Activated CD8-positive, alpha-beta memory T cell treated with anti-CD3 and anti-CD28 coated beads for 36 hours (primary cell): ENCODE results near the gene ZNF514. TPM values are rescaled to one million over a fixed set of nuclear protein-coding genes. Genes with fewer than 3 reads are reported as not detected.
"Not testable (repeated sequence)": the region's sequence is repeated elsewhere in the genome, so short reads cannot be mapped to it uniquely, and the experiment has no call there.

Source experiments
- CTCF ChIA-PET: fragments of 350-600 bp; sonication (Branson Sonifier 250); formaldehyde crosslinking; loops from one replicate; lab custom pipeline; 2021; ENCODE audit warnings: antibody characterized with exemption; lab: Charles Lee
- POLR2A ChIA-PET: fragments of 350-600 bp; sonication (Branson Sonifier 250); formaldehyde crosslinking; loops from one replicate; lab custom pipeline; 2021; ENCODE audit warnings: antibody characterized with exemption; lab: Charles Lee
- total RNA-seq, 2 experiments: library from RNA; stranded (reverse); gene quantifications; one replicate each; pipeline ENCODE4 v1.2.3, GENCODE V29; 2021

ZNF514 gene
- total RNA-seq, 2 experiments from 2014 or later, result 10.1 to 11.6 TPM

DNA sequence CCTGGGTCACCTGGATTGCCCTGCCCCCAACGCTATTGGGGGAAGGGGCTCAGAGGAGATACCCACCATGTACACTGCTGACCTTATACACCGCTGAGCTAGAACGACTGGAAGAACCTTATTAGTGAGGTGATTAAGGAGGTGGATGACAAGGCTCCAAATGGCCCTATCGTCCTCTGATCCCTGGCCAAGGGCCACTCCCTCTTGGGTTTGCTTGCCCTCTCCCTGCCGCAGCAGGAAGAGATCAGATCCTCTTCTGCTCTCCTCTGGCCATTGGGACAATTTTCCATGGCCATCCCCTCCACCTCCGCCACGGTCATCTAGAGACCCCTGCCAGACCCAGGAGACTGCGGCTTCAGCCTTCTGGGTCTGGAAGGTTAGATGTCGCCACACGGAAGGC is 1.2 kb downstream of the ZNF514 start:
- POLR2A ChIA-PET, result no interaction called here
- CTCF ChIA-PET, result interaction anchor here (1.1 kb wide), 1 partner anchor 43 kb away, joined by 3 read pairs; no protein-coding TSS in a partner anchor

DNA sequence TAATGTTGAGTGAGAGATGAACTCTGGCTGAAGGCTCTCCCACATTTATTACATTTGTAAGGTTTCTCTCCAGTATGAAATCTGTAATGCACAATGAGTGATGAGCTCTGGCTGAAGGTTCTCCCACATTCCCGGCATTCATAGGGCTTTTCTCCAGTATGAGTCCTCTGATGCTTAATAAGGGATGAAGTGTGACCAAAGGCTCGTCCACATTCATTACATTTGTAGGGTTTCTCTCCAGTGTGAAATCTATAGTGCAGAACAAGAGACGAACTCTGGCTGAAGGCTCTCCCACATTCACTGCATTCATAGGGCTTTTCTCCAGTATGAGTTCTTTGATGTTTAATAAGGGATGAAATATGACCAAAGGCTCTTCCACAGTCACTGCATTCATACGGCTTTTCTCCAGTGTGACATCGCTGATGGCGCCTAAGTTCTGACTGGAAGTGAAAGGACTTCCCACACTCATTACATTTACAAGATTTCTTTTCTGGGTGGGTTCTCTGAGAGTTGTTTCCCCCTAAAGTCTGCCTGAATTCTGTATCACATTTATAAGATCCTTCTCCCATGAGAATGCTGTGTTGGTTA is 10.2 kb downstream of the ZNF514 start:
- CTCF ChIA-PET, result no interaction called here
- POLR2A ChIA-PET, result no interaction called here

GRCh38 chr2:95143838-95144237 is 15.8 kb downstream of the ZNF514 start:
- ChIA-PET POLR2A (no interaction called here), CTCF (no interaction called here)

DNA sequence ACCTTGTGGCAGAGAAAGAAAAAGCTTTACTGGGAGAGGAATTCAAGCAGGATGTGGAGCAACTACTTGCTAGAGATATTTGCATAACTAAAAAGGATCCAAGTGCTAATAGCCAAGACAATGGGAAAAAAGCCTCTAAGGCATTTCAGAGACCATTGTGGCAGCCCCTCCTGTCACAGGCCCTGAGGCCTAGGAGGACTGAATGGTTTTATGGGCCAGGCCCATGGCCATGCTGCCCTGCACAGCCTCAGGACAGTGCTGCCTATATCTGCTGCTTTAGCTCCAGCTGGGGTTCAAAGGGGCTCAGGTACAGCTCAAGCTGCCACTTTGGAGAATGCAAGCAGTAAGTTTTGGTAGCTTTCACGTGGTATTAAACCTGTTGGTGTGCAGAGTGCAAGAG is 20.9 kb downstream of the ZNF514 start:
- ChIA-PET POLR2A (no interaction called here), CTCF (no interaction called here)

GRCh38 chr2:95122197-95122551 is 37.5 kb downstream of the ZNF514 start:
- ChIA-PET POLR2A (interaction anchor here (0.7 to 1.9 kb wide), 2 partner anchors 37 to 44 kb away, joined by 4 to 10 read pairs; partner anchors contain the start of genes ZNF2 and ZNF514), CTCF (interaction anchor here (0.9 to 1.7 kb wide), 2 partner anchors 46 to 99 kb away, joined by 3 to 5 read pairs; no protein-coding TSS in a partner anchor)

GRCh38 chr2:95121407-95122196 is 38.0 kb downstream of the ZNF514 start, which contains the start of gene MRPS5:
TSS of gene MRPS5 (minus strand) at chr2:95121808. CDS start at chr2:95121791, 17 bp downstream.
- POLR2A ChIA-PET, result interaction anchor here (0.7 to 1.9 kb wide), 3 partner anchors 38 to 44 kb away, joined by 4 to 10 read pairs (median 4); partner anchors contain the start of genes ZNF2 and ZNF514
- CTCF ChIA-PET, result interaction anchor here (0.6 to 1.7 kb wide), 4 partner anchors 44 to 106 kb away, joined by 3 to 5 read pairs (median 3); no protein-coding TSS in a partner anchor

DNA sequence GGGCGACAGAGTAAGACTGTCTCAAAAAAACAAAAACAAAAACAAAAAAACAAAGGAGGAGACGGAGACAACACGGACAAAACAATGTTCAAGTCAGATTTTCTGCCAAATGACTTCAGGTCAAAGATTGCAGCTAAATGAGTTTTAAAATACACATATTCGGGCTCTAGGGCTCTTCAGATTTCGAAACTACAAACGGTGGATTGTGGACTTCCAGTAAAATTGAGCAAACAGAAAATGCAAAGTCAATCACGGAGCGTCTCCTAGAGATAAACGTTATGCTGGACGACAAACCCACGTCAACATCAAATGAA is 38.6 kb downstream of the ZNF514 start:
- POLR2A ChIA-PET, result interaction anchor here (0.9 to 1.9 kb wide), 2 partner anchors 38 to 44 kb away, joined by 4 to 10 read pairs; partner anchors contain the start of genes ZNF2 and ZNF514
- CTCF ChIA-PET, result interaction anchor here (0.6 to 1.7 kb wide), 4 partner anchors 43 to 106 kb away, joined by 3 to 5 read pairs (median 3); no protein-coding TSS in a partner anchor

- POLR2A ChIA-PET, result no interaction called here
- CTCF ChIA-PET, result interaction anchor here (0.7 to 2.9 kb wide), 10 partner anchors 10 to 93 kb away, joined by 3 to 17 read pairs (median 4); partner anchors contain the start of gene ZNF514
These were observed 44.2 kb downstream of the ZNF514 start for GRCh38 chr2:95115418-95115817.

DNA sequence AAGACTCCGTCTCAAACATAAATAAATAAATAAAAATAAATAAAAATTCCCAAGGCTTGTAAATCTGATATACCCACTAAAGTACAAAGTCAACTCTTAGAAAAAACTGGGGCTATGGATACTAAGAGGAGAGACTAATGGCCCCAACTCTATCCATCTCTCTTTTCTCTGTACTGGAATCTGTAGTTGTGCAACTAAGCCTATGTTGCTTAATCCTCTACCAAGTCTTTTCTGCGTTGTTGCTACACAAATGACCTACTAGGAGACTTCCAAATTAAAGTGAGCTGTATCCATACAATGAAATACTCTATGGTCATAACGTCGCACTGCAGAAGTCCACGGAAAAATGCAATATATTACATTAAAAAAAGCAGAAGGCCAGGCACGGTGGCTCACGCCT is 46.2 kb downstream of the ZNF514 start:
- POLR2A ChIA-PET, result no interaction called here
- CTCF ChIA-PET, result interaction anchor here (0.7 kb wide), 1 partner anchor 253 kb away, joined by 4 read pairs; no protein-coding TSS in a partner anchor

GRCh38 chr2:95110395-95110794 is 49.3 kb downstream of the ZNF514 start:
- CTCF ChIA-PET, result interaction anchor here (1.1 kb wide), 1 partner anchor 88 kb away, joined by 4 read pairs; no protein-coding TSS in a partner anchor
- POLR2A ChIA-PET, result no interaction called here

- ChIA-PET POLR2A (no interaction called here), CTCF (no interaction called here)
These were observed 50.4 kb downstream of the ZNF514 start for GRCh38 chr2:95109260-95109659.

- POLR2A ChIA-PET, result interaction anchor here (0.5 to 1.1 kb wide), 2 partner anchors 28 to 66 kb away, joined by 5 to 7 read pairs; no protein-coding TSS in a partner anchor
- CTCF ChIA-PET, result interaction anchor here (0.8 to 0.9 kb wide), 3 partner anchors 9 to 84 kb away, joined by 3 to 6 read pairs (median 4); no protein-coding TSS in a partner anchor
These were observed 53.6 kb downstream of the ZNF514 start for GRCh38 chr2:95106081-95106480.

DNA sequence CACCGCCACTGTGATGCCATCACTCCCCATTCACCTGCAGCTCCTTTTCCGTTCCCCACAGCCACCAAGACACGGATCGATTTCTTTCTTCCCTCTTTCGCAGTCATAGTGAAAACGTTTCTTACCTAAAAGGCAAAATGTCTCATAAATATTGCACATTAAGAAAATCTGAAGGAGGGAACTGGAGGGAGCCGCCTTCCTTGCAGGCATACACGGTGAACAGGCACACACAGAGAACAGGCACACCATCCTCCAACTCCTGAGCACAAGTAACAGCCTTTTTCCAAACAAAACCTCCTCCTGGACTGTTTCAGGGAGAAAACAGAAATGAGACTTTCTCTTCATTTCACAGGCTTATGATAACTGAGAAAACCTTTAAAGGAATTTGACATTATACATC is 55.0 kb downstream of the ZNF514 start:
- ChIA-PET CTCF (no interaction called here), POLR2A (no interaction called here)

DNA sequence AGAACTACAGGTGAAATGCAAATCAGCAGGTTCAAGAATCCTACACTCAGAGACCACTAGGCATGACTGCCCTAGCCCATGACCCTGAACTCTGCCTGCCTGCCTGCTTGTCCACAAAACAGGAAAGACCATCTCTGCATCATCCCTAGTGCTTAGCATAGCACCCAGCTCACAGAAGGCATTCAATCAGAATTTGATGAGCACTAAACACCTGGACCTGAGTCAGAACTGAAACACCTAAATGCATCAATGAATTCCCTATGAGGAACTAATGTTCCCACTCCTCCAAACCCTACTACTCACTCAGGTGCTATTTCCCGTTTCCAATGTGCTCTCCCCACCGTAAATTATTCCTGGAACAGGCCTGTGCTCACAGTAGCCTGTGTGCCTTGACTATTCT is 59.7 kb downstream of the ZNF514 start:
- ChIA-PET POLR2A (no interaction called here), CTCF (no interaction called here)

GRCh38 chr2:95098273-95098672 is 61.4 kb downstream of the ZNF514 start:
- CTCF ChIA-PET, result interaction anchor here (0.5 kb wide), 1 partner anchor 20 kb away, joined by 3 read pairs; no protein-coding TSS in a partner anchor
- POLR2A ChIA-PET, result not testable (repeated sequence)

Other genes with a start within 250 kb of the ZNF514 start
- gene MAL, start 134.1 kb downstream of the ZNF514 start, total RNA-seq, result 10 to 100 TPM; 29.5 to 30.7 TPM
- gene MRPS5, start 38.0 kb downstream of the ZNF514 start, total RNA-seq, result 10 to 100 TPM; 83.5 to 84.0 TPM
- gene ZNF2, start 6.0 kb upstream of the ZNF514 start, total RNA-seq, result 1 to 10 TPM; 5.0 TPM
- 1 to 10 TPM; 3.4 to 4.3 TPM for gene ZNF892, start 47.7 kb upstream of the ZNF514 start, total RNA-seq
- under 1 TPM; 0.25 to 0.48 TPM for gene PROM2, start 114.6 kb upstream of the ZNF514 start, total RNA-seq
- not detected for gene KCNIP3, start 137.5 kb upstream of the ZNF514 start, total RNA-seq
- gene FAHD2A, start 242.9 kb upstream of the ZNF514 start, total RNA-seq, result 10 to 100 TPM; 33.8 to 37.5 TPM